Measurements from ENCODE around the gene POU2F3. TPM values are rescaled to one million over a fixed set of nuclear protein-coding genes. Genes with fewer than 3 reads are reported as not detected.

The POU2F3 gene
- total and polyA plus RNA-seq, 2 experiments from 2014 or later = not detected

GRCh38 chr11:120259988-120260565 is 20.1 kb downstream of the POU2F3 start:
- H3K27ac ChIP-seq = no peak overlapping the region
- H3K27me3 ChIP-seq = peaks cover 40% of the 10 kb centered on the region
- whole genome bisulfite sequencing (ENCODE audit: low lambda C conversion rate, missing lambda C conversion rate) = 85% methylated on average over 7 of the region's 7 CpGs
- no peaks in the 10 kb centered on the region for H3K9me3 ChIP-seq (ENCODE audit: low read depth)
- no peaks in the 10 kb centered on the region for H3K4me1 ChIP-seq (ENCODE audit: insufficient read depth)
- H4K20me1 ChIP-seq (ENCODE audit: insufficient read depth, poor library complexity, severe bottlenecking) = no peaks in the 10 kb centered on the region
- H3K9me2 ChIP-seq (replicated peaks; ENCODE audit: insufficient read depth) = no peaks in the 10 kb centered on the region
- DNase-seq (ENCODE audit: low spot score) = no peak
- H3K4me3 ChIP-seq = no peak overlapping the region
- TF ChIP-seq CTCF (IDR thresholded peaks at IDR 0.05; ENCODE audit: poor library complexity) = no peak
- TF ChIP-seq EZH2phosphoT487 (IDR thresholded peaks at IDR 0.05; ENCODE audit: low read depth, severe bottlenecking, unreplicated experiment) = no peak
- no peak for TF ChIP-seq EZH2 (IDR thresholded peaks at IDR 0.05; ENCODE audit: borderline replicate concordance)
- no peak overlapping the region for H3K4me2 ChIP-seq
- no peak overlapping the region for H2AFZ ChIP-seq
- H3K79me2 ChIP-seq = no peaks in the 10 kb centered on the region
- no peaks in the 10 kb centered on the region for H3K36me3 ChIP-seq (replicated peaks; ENCODE audit: insufficient read depth, low read depth)

- Histone ChIP-seq H3K27me3 (peaks cover 34% of the 10 kb centered on the region), H3K4me1 (ENCODE audit: insufficient read depth) (no peaks in the 10 kb centered on the region), H3K9me2 (replicated peaks; ENCODE audit: insufficient read depth) (no peaks in the 10 kb centered on the region), H3K36me3 (replicated peaks; ENCODE audit: insufficient read depth, low read depth) (no peaks in the 10 kb centered on the region), H3K4me3 (no peak overlapping the region), H4K20me1 (ENCODE audit: insufficient read depth, poor library complexity, severe bottlenecking) (no peaks in the 10 kb centered on the region), H3K9me3 (ENCODE audit: low read depth) (no peaks in the 10 kb centered on the region), H3K79me2 (no peaks in the 10 kb centered on the region), H3K27ac (no peak overlapping the region), H2AFZ (no peak overlapping the region), H3K4me2 (no peak overlapping the region)
- no peak for TF ChIP-seq EZH2 (IDR thresholded peaks at IDR 0.05; ENCODE audit: borderline replicate concordance)
- TF ChIP-seq EZH2phosphoT487 (IDR thresholded peaks at IDR 0.05; ENCODE audit: low read depth, severe bottlenecking, unreplicated experiment) = no peak
- TF ChIP-seq CTCF (IDR thresholded peaks at IDR 0.05; ENCODE audit: poor library complexity) = no peak
- DNase-seq (ENCODE audit: low spot score) = no peak
- 84% methylated on average over 7 of the region's 7 CpGs for whole genome bisulfite sequencing (ENCODE audit: low lambda C conversion rate, missing lambda C conversion rate)
These were observed 20.7 kb downstream of the POU2F3 start for GRCh38 chr11:120260616-120261015.

GRCh38 chr11:120261321-120261720 is 21.4 kb downstream of the POU2F3 start:
- Histone ChIP-seq H3K79me2 (no peaks in the 10 kb centered on the region), H3K27me3 (peaks cover 27% of the 10 kb centered on the region)

More at GRCh38 chr11:120261321-120261720, 21.4 kb downstream of the POU2F3 start:
- H3K4me3 ChIP-seq = no peak overlapping the region
- no peak overlapping the region for H3K4me2 ChIP-seq
- DNase-seq (ENCODE audit: low spot score) = no peak
- no peaks in the 10 kb centered on the region for H3K4me1 ChIP-seq (ENCODE audit: insufficient read depth)
- TF ChIP-seq EZH2 (IDR thresholded peaks at IDR 0.05; ENCODE audit: borderline replicate concordance) (no peak), EZH2phosphoT487 (IDR thresholded peaks at IDR 0.05; ENCODE audit: low read depth, severe bottlenecking, unreplicated experiment) (no peak), CTCF (IDR thresholded peaks at IDR 0.05; ENCODE audit: poor library complexity) (no peak)
- no peak overlapping the region for H2AFZ ChIP-seq
- H3K9me3 ChIP-seq (ENCODE audit: low read depth) = no peaks in the 10 kb centered on the region
- no peaks in the 10 kb centered on the region for H3K36me3 ChIP-seq (replicated peaks; ENCODE audit: insufficient read depth, low read depth)
- no peak overlapping the region for H3K27ac ChIP-seq
- no peaks in the 10 kb centered on the region for H3K9me2 ChIP-seq (replicated peaks; ENCODE audit: insufficient read depth)
- H4K20me1 ChIP-seq (ENCODE audit: insufficient read depth, poor library complexity, severe bottlenecking) = no peaks in the 10 kb centered on the region
